GM19328 (cell line): Measurements from ENCODE around the gene CEP112.

ENCODE experiments used
- ATAC-seq: cut with Tn5 transposase; IDR thresholded peaks from one replicate; pipeline ENCODE4 v1.9.1; 2021; ENCODE audit warnings: mild to moderate bottlenecking, moderate library complexity; ENCODE audit not compliant: unreplicated experiment

The CEP112 gene

DNA sequence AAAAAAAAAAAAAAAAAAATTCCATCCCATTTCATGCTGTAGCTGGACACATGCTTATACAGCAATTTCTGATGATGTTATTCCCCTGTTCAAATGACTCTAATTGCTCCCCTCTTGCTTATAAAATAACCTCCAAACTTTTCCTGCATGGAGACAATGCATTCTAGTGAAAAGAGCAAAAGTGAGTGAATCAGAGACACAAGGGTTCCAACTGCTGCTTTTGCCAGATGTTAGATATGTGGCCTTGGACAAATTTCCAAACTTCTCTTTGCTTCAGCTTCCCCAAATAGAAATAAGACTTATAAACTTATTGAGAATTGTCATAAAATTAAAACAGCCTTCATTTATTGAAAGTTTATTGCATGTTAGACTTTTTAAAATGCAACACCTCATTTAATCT lies 565.5 kb downstream of the CEP112 start:
- no peak for ATAC-seq

DNA sequence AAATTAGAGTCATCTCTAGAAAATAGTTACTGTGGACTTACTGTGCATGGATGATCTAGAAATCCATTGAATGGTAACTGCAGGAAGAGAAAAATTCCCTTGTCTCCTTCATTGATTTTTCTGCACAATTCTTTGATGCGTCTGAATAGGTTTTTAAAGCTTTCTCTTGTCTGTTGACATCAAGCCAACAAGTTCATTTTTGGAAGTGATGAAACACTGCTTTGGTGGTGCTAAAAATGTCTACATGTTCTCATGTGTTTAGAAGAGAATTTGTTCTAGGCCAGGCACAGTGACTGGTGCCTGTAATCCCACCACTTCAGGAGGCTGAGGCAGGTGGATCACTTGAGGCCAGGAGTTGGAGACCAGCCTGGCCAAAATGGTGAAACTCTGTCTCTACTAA lies 573.4 kb downstream of the CEP112 start:
- no peak for ATAC-seq

DNA sequence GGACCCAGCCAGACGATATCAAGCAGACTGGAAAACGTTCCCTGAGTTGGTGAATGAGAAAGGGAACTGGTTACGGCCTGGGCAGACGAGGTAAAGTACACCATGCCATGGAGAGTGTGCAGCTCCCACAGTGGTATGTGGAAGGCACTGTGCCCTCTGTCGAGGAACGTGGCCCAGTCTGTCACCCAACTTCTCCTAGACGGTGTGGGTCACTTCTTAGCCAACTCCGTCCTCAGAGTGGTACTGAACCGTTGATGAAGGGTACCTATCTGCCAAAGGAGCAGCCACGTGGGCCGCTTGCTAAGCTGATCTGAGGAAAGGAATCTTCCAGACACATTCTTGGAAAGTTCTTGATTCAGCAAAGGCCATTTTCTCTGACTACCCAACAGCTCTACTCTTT lies 574.4 kb downstream of the CEP112 start:
- ATAC-seq = no peak

DNA sequence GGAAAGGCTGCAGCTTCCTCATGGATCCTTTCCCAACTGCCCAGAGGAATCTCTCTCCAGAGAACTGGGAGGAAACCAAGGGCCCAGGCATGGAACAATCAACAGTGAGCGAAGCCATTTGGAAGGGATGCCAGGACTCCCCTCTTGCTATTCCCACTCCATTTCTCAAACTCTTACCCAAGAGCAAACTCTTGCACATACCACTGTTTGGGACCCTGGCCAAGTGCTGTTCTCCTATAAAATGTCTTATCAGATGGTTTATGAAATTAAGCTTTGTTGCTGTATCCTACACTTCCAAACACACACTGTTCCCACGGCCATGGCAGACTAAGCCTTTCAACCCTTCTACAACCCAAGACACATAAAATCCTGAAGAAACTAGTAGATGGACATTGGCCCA lies 582.2 kb downstream of the CEP112 start:
- no peak for ATAC-seq

DNA sequence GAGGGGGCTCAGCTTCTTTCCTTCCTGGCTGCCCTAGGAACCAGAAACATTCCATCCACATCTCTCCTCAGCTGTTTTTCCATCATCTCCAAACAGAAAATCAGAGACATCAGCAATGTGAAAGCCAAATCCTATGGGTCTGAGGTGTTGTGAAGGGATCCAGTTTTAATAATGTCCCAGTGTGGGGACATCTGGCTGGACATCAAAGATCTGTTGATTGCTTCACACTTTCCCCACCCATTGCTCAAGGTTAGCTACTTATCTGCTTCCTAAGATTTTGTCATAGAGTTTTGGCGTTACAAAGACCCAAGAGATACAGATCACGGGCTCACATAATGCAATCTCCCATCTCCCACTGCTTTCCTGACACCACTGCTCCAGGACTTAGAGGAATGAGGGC lies 582.6 kb downstream of the CEP112 start:
- ATAC-seq = no peak

DNA sequence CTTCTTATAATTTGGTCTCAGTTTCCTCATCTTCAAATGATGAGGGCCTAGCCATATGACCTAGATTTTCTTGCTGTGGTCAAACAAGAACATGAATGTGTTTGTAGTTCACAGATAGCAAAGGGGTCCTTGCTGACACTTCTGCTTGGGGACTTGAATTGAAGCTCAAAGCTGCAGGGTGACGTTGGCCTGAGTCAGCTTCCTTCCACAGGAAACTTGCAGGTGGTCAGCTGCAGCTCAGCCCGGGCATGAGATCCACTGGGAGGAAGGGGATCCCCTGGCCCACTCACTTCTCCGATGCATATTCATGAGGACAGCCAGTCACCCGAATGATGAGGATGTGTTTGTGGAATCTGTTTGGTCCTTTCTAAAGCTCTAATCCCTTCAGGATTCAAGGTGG lies 587.9 kb downstream of the CEP112 start:
- no peak for ATAC-seq

DNA sequence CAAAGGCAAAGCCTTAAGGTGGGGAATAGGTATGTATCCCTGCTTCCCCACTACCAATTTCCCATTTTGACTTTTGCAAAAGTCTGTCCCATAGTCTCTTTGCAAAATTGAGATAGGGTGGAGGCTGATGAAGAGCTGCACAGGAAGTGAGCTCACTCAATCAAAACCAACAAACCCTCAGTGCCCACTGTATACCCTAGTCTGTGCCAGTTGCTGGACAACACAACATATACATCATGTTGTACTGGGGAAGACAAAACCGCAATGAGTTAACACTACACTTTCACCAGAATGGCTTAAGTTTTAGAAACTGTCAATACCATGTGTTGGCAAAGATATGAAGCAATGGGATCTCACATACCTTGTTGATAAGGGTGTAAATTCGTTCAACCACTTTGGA lies 590.1 kb downstream of the CEP112 start:
- ATAC-seq = no peak

DNA sequence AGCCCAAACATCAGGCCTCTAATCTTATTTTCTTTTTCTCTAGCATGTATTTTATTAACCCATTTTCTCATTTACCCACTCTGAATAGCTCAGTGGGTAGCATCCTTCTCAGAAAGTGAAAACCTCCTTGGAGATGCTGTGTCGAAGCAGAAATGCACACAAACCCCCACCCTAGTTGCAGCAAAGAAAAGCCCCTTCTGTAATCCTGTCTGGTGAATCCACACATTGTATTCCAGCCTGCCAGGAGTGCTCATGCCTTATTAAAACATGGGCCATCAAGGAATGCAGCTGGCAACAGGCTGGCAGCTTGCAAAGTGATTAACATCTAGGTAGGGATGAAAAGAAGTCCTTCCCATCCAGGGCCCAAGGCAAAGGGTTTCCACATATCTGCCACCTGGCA lies 590.8 kb downstream of the CEP112 start:
- ATAC-seq = no peak

DNA sequence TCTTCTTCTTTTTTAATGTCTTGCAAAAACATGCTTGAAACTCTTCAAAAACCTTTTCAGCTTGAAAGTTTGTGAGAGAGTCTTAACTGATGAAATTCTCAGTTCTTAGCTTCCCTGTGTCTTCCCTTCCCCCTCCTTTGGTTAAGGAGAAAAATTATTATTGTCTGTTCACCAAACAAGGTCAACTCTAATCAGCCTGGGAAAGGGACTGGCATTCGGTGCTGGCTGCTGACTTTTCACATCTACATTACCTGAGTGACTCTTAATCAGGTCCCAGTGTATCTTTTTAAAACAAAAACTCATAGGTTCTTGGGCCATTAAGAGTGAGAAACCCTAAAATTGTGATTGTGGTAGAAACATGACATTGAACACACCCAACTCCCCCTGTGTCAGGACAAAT lies 591.4 kb downstream of the CEP112 start:
- no peak for ATAC-seq

DNA sequence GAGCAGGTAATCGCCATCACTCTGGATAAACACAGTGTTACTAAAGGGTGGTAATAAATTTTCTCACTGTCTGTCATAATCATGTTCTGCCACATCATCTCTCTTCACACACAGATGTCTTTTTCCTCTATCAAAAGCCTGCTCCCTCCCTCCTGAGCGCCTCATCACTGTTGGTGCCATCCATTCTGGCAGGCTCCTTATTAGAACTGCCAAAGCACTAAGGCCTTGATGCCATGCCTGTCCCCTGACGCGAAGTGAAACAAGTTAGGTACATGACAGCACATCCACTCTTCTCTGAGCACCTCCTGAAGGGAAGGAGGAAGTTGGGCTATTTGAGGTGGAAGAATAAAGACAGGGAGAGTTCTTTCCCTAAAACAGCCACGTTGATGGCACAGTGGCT lies 592.3 kb downstream of the CEP112 start:
- ATAC-seq = no peak

DNA sequence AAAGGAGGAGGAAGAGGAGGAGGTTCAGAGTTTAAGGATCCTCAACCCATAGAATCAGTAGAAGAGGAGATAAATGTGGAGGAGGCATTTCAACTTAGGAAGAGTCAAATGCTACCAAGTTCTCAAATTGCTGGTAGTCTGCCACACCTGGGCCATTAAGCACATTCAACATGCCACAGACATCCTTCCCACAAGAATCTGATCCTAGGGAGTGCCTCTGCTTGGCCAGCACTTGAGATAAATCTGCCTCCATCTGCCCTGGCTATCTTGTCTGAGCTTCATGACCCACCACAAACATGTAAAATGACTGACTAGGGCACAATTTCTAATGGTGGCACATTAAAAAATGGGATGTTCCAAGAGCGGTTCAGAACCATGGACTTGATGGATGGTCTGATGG lies 593.2 kb downstream of the CEP112 start:
- ATAC-seq = no peak

DNA sequence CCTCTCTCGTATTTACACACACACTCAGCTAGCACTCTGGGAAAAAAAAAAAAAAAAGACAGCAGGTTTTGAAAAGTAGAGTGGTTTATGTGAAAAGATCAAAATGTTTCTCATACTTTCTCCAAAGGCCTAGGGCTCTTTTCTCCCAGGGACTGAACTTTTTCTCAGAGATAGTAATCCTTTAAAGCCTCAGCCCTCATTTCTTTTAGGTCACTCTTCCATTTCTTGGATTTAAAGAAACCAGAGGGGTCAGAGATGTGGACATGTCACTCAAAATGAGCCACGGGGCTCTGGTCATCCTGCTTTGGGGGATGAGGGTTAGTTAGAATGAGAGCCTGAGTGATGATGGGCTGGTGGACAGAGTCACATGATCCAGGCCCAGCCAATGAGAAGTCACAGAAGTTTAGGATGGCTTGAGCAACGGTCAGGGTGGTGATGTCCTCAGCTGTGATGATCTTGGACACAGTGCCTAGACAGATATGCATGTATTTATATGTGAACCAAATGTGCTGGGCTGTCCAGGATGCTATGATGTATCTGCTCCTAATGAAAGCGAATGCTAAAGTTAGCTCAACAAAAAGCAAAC lies 596.8 kb downstream of the CEP112 start:
- no peak for ATAC-seq

DNA sequence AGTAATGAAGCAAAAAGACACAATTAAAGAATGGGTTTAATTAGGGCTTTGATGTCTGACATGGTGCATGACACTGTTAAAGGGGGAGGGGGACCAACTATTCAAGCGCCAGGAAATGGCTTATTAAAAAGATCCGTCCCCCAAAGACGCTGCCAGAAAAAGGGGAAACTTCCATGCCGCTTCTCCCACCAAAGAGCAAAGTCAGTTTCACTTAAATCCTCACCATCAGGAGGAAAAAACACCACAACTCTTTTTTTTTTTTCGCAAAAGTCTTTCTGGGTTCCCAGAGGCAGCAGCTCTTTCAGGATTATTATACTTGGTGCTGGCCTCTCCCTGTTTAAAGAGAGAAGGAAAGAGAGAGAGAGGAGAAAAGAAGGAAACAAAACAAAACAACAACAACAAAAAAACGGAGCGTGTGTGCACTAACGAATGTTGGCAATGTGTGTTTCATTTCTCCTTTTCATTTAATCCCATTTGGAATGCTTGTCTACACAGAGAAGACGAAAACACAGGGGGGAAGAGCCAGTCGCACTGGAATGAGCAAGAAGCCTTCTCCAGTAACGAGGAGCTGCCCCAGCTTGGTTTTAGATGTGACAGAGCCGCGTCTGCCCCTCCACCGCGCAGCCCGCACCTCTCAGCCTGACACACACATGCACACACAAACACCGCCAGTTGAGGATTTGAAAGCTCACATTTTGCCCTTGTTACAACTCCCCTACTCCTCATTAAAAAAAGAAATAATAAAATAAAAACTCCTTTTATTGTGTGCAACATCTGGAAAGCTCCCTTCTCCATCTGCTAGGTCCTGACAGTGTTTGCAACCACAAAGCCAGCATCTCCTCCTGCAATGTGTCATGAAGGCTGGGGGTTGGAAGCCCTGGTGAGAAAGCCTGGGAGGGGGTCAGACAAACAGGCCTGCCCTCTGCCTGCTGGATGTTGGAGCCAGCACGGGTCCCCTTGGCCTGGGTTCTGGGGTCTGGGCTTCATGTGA lies 597.8 kb downstream of the CEP112 start:
- ATAC-seq = no peak

DNA sequence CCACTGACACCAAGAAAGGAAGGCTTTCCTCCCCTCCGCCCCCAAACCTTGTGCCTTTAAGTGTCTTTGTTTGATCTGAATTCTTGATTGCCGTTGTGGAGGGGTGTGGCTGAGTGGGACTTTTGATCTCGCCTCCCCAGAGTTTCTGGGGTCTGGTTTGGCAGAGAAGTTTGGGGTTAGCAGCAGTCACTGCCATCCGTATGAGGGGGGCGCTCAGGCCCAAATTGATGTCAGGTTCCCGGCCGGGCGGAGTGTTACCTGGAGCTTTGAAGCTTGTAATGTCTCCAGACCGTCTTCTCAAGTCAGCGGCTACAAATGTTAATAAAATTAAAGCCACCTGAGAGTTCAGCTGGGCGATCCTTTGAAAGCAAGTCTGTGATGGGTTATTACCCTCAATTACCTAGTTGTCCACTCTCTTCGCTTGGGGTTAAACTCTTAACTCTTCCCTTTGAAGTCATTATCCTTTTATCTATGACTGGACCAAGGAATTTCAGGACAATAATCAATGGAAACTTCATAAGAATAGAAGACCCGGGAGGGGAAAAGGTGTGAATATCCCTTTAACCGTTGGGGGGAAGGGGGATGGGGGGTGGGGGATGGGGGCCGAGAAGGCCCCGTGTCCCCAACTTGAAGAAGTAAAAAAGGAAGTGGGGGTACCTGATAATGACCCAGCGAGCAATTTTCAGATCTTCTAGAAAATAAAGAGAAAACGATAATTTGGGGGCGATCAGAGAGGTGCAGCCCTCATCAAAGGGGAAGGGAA lies 598.7 kb downstream of the CEP112 start:
- ATAC-seq = no peak

DNA sequence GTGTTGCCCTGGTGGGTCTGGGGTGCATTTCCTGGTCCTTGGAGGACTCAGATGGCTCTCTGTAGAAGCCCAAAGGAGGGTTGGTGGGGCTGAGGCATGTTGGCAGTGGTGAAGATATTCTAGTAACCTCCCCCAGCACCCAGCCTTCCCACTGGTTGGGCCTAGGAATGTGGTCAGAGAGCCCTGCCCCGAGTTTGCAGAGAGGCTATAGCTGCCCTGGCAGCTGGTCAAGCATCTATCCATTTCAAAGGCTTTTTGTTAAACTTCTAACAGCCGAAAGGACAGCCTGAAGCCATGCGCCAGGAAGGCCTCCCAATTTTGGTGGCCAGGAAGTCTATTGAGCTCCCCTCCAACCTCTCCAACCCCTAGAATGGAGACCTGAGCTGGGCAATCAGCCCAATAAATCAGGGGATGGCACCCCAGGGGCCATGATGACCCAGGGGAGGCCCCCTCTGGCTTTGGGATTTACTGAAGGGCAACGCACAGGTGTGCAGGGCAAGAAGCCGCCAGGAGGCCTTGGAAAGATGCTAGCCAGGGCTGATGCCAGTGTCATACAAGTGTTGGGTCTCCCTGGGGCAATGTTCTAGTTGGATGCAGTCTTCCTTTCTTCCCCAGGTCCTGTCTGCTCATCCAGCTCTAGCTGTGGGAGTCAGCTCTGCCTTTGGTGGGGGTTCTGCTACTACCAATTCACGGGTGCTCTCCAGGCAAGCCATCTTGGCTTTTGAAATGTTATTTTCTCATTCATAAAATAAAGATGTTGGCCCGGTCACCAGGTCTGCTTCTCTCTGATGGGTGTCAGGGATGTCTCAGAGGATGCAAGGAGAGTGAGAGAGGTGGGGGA lies 599.6 kb downstream of the CEP112 start:
- ATAC-seq = no peak

DNA sequence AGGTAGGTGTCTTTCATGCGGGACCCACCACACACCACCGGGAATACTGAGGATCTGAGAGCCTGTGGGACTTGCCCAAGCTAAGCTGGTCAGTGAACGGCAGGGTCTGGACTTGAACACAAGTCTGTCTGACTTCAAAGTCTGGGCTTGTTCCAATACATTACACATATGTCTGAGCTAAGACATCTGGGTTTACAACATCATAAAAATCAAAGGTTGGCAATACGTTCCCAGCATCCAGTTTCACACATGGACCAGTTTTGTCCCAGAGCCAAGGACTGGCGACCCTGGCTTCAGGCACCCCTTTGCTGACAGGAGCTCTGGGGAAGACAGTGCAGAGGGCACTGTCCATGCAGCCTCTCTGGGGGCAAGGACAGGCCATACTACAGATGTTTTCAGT lies 602.6 kb downstream of the CEP112 start:
- ATAC-seq = no peak

DNA sequence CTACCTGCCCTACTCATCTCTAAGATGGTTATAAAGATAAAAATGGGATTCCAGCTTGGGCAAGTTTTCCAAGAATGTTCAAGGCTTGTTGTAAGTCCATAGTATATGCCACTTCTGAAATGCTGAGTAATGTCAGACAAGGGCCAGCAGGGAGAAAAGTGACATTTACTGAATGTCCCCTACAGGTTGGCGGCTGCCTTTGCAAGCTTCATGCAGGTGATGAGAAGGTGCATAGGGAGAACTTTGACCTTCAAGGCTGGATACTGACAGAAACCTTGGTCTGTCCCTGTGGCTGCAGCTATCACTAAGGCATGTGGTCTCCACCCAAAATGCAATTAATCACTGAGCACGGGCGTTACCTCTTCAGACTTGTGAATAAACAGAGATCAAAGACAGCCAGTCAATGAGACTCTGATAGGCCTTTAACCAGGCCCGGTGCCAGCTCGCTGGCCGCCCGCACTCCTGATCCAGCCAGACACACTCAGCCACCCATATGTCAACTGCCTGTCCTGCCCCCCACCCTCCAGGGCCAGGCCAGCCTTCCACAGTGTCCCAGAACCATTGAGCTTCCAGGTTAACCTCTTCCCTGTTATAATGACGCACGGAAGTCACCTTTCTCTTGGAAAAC lies 603.6 kb downstream of the CEP112 start:
- ATAC-seq = no peak

DNA sequence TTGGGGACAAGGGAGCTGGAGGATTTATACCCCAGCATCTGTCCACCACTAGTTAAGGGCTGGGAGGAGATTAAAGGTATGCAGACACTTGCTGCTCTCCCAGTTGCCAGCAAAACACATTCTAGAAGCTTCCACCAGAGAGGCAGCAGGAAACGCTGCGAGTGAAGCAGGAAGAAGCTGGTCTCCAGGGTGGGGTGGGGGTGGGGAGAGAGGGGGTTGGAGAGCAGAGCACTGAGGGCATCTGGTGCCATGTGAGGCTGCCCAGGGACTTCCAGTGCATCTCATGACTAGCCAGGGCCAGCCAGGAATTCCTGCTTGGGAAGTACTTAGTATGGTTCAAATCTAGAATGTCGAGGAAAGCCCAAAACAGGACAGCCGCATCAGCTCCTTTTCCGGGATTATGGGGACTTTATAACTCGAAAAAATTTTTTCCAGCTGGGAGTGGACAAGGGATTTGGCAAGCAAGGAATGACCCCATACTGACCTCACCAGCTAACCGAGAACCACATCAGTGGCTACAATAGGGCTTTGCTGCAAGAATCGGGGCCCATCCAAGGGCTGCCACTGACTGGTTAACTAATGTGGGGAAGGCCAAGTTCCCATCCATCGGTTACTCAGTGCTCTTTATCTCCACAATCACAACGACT lies 604.3 kb downstream of the CEP112 start:
- no peak for ATAC-seq

DNA sequence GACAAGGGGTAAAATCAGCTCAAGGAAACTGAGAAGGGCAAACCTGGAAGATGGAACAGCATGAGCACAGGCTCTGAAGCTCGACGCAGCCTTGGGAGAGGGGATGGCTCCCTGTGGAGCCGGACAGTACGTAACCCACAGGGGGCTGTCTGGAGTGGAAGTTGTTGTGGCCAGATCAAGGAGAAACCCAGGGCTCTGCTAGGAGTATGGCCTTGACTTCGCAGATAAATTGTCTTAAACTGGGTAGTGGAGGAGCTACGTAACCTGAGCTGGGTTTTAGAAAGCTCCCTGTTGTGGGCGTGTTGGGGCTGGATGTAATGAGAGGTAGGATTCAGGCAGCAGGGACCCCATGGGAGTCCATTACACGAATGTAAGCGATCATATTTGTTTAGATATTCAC lies 605.0 kb downstream of the CEP112 start:
- ATAC-seq = no peak
